Nephron (organoid): Measurements from ENCODE around the gene TUBA1C.
"Not testable (repeated sequence)": the region's sequence is repeated elsewhere in the genome, so short reads cannot be mapped to it uniquely, and the experiment has no call there.

Experiments
- H3K27ac Mint-ChIP-seq, 3 experiments: 2 replicates each; pipeline ENCODE4 v1.8.0; 2020; ENCODE audit warnings: mixed read lengths in 3 of 3, mild to moderate bottlenecking in 2 of 3, moderate library complexity in 1 of 3
- H3K27me3 Mint-ChIP-seq: 2 replicates; pipeline ENCODE4 v1.8.0; 2021; ENCODE audit warnings: low read depth, mild to moderate bottlenecking, moderate library complexity, mixed read lengths
- H3K36me3 Mint-ChIP-seq: 2 replicates; pipeline ENCODE4 v1.8.0; 2020; ENCODE audit warnings: low read depth, mixed read lengths
- H3K4me1 Mint-ChIP-seq: 2 replicates; pipeline ENCODE4 v1.8.0; 2020; ENCODE audit warnings: mixed read lengths
- H3K4me3 Mint-ChIP-seq, 3 experiments: 2 replicates each; pipeline ENCODE4 v1.8.0; 2020; ENCODE audit warnings: mild to moderate bottlenecking in 3 of 3, mixed read lengths in 3 of 3, moderate library complexity in 2 of 3
- H3K9me3 Mint-ChIP-seq: 2 replicates; pipeline ENCODE4 v1.8.0; 2020; ENCODE audit warnings: mixed read lengths
- CTCF ChIP-seq, 3 experiments: fragments of 200-600 bp; sonication (generic); IDR thresholded peaks; one replicate each; pipeline ENCODE4 v1.5.0; 2021; ENCODE audit warnings: antibody characterized with exemption in 3 of 3; ENCODE audit not compliant: unreplicated experiment in 3 of 3

The TUBA1C gene

GRCh38 chr12:49297695-49298060 is 32.8 kb downstream of the TUBA1C start:
- Mint-ChIP-seq H3K4me3 (peak overlapping the region; percentile 32 to 44 (median 43)), H3K27ac (no peak overlapping the region), H3K27me3 (peaks cover 92% of the 10 kb centered on the region), H3K9me3 (no peaks in the 10 kb centered on the region), H3K4me1 (peaks cover 7% of the 10 kb centered on the region), H3K36me3 (no peaks in the 10 kb centered on the region)
- TF ChIP-seq CTCF (IDR thresholded peaks at IDR 0.05; ENCODE audit: unreplicated experiment in 3 of 3), result no peak

GRCh38 chr12:49298160-49298559 is 33.3 kb downstream of the TUBA1C start:
- H3K9me3 Mint-ChIP-seq, result no peaks in the 10 kb centered on the region
- H3K27me3 Mint-ChIP-seq, result peaks cover 92% of the 10 kb centered on the region
- peak overlapping the region; percentile 45 to 61 (median 57) for H3K4me3 Mint-ChIP-seq
- no peaks in the 10 kb centered on the region for H3K36me3 Mint-ChIP-seq
- no peak for TF ChIP-seq CTCF (IDR thresholded peaks at IDR 0.05; ENCODE audit: unreplicated experiment in 3 of 3)
- no peak overlapping the region for H3K27ac Mint-ChIP-seq
- H3K4me1 Mint-ChIP-seq, result peaks cover 7% of the 10 kb centered on the region

GRCh38 chr12:49301760-49302159 is 36.9 kb downstream of the TUBA1C start:
- H3K9me3 Mint-ChIP-seq, result no peaks in the 10 kb centered on the region
- H3K4me3 Mint-ChIP-seq, result no peak overlapping the region
- no peak overlapping the region for H3K27ac Mint-ChIP-seq
- no peak for TF ChIP-seq CTCF (IDR thresholded peaks at IDR 0.05; ENCODE audit: unreplicated experiment in 3 of 3)
- H3K27me3 Mint-ChIP-seq, result peaks cover 78% of the 10 kb centered on the region
- no peaks in the 10 kb centered on the region for H3K36me3 Mint-ChIP-seq
- peaks cover 7% of the 10 kb centered on the region for H3K4me1 Mint-ChIP-seq

- no peaks in the 10 kb centered on the region for H3K4me1 Mint-ChIP-seq
- no peak for TF ChIP-seq CTCF (IDR thresholded peaks at IDR 0.05; ENCODE audit: unreplicated experiment in 3 of 3)
- H3K9me3 Mint-ChIP-seq, result no peaks in the 10 kb centered on the region
- H3K27me3 Mint-ChIP-seq, result peaks cover 73% of the 10 kb centered on the region
- no peak overlapping the region for H3K27ac Mint-ChIP-seq
- no peaks in the 10 kb centered on the region for H3K36me3 Mint-ChIP-seq
- H3K4me3 Mint-ChIP-seq, result no peak overlapping the region
Observed at GRCh38 chr12:49304161-49304560, 39.3 kb downstream of the TUBA1C start.

GRCh38 chr12:49305762-49306510 is 41.1 kb downstream of the TUBA1C start:
- H3K4me1 Mint-ChIP-seq, result no peaks in the 10 kb centered on the region
- H3K36me3 Mint-ChIP-seq, result no peaks in the 10 kb centered on the region
- no peaks in the 10 kb centered on the region for H3K9me3 Mint-ChIP-seq
- TF ChIP-seq CTCF (IDR thresholded peaks at IDR 0.05; ENCODE audit: unreplicated experiment in 3 of 3), result no peak
- H3K27ac Mint-ChIP-seq, result no peak overlapping the region
- peaks cover 68% of the 10 kb centered on the region for H3K27me3 Mint-ChIP-seq
- no peak overlapping the region for H3K4me3 Mint-ChIP-seq

- H3K36me3 Mint-ChIP-seq, result no peaks in the 10 kb centered on the region
- no peak for TF ChIP-seq CTCF (IDR thresholded peaks at IDR 0.05; ENCODE audit: unreplicated experiment in 3 of 3)
- H3K27ac Mint-ChIP-seq, result no peak overlapping the region
- H3K4me1 Mint-ChIP-seq, result no peaks in the 10 kb centered on the region
- no peaks in the 10 kb centered on the region for H3K9me3 Mint-ChIP-seq
- H3K27me3 Mint-ChIP-seq, result peaks cover 56% of the 10 kb centered on the region
- H3K4me3 Mint-ChIP-seq, result no peak overlapping the region
Observed at GRCh38 chr12:49309386-49309785, 44.5 kb downstream of the TUBA1C start.

GRCh38 chr12:49310451-49311000 is 45.6 kb downstream of the TUBA1C start:
- not testable (repeated sequence) for H3K36me3 Mint-ChIP-seq, H3K4me3 Mint-ChIP-seq, H3K27ac Mint-ChIP-seq, H3K4me1 Mint-ChIP-seq, H3K9me3 Mint-ChIP-seq
- peaks cover 55% of the 10 kb centered on the region for H3K27me3 Mint-ChIP-seq
